ENCODE results near the gene PRR19. TPM values are rescaled to one million over a fixed set of nuclear protein-coding genes. Genes with fewer than 3 reads are reported as not detected.
"Not testable (repeated sequence)": the region's sequence is repeated elsewhere in the genome, so short reads cannot be mapped to it uniquely, and the experiment has no call there.

PRR19 gene
- total RNA-seq, 2 donors from 2014 or later: 0.64 to 1.0 TPM

- peaks cover 5% of the 10 kb centered on the region for H3K36me3 Mint-ChIP-seq
- H3K27ac Mint-ChIP-seq: peak within 1 kb of the TSS; percentile 73 to 96
- DNase-seq (ENCODE audit: low spot score): peak; percentile 99
- H3K4me3 Mint-ChIP-seq: peak within 1 kb of the TSS; percentile 94
- H3K4me1 Mint-ChIP-seq (ENCODE audit: low read depth in 2 of 2): peaks cover 25% of the 10 kb centered on the region in 2 donors
- no peaks in the 10 kb centered on the region for H3K9me3 Mint-ChIP-seq
- H3K27me3 Mint-ChIP-seq: peaks cover 7 to 10% of the 10 kb centered on the region in 2 donors
- ATAC-seq: peak; percentile 97
These were observed 23.5 kb downstream of the PRR19 start, which contains the start of gene MEGF8 for GRCh38 chr19:42325308-42325895. TSS of gene MEGF8 (plus strand) at chr19:42325635. CDS start at chr19:42326244, 609 bp downstream.

DNA sequence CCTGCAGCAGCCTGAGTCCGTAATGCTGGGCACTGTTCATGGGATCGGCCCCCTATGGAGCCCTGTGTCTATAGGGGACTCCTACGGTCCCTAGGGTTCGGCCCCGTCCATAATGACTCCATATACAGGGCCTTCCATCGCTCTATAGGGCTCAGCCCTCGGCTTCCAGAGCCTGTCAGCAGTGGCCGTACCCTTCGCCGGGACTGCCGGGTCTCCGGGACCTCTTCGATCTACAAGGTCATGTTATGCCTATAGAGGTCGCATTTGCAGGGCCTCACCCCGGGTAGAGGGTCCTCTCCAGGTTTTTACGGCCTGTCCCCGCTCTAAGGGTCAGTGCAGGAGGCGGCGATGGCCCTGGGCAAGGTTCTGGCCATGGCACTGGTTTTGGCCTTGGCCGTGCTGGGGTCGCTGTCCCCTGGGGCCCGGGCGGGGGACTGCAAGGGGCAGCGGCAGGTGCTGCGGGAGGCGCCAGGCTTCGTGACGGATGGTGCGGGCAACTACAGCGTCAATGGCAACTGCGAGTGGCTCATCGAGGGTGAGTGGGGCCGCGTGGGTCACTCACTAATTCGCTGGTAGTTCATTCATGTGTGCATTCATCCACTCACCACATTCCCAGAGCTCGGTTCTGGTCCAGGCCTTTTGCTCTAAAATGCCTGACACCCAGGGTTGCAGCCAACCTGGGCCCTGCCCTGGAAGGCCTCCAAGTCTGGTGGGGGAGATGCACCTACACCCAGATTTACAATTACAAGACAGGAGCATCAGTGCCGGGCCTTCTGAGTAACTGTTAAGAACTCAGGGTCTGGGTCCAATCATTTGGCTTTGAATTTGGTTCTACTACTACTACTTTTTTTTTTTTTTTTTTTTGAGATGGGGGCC lies 24.2 kb downstream of the PRR19 start:
- H3K36me3 Mint-ChIP-seq: peaks cover 5% of the 10 kb centered on the region
- H3K4me1 Mint-ChIP-seq (ENCODE audit: low read depth in 2 of 2): peaks cover 25% of the 10 kb centered on the region in 2 donors
- H3K4me3 Mint-ChIP-seq: peak overlapping the region; percentile 94
- peak overlapping the region; percentile 73 to 96 for H3K27ac Mint-ChIP-seq
- peaks cover 7 to 10% of the 10 kb centered on the region in 2 donors for H3K27me3 Mint-ChIP-seq
- ATAC-seq: peak; percentile 0 to 14
- DNase-seq (ENCODE audit: low spot score): no peak
- H3K9me3 Mint-ChIP-seq: no peaks in the 10 kb centered on the region

DNA sequence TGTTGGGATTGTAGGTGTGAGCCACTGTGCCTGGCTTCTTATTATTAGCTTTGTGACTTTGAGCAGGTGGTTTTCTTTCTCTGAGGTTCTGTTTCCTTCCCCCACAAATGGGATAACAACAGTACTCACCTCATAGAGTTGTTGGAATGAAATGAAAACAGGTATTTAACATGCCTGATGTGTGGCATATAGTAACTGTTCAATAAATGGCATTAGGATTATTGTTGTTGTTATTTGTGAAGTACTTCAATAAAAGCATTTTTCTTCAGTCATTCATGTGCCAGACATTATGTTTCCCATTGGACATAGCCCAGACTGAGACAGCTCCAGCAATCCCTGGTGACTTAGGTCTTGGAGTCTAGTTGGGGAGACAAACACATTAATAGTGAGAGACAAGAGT lies 25.0 kb downstream of the PRR19 start:
- H3K27ac Mint-ChIP-seq: no peak overlapping the region
- DNase-seq (ENCODE audit: low spot score) (no peak), ATAC-seq (no peak)
- no peaks in the 10 kb centered on the region for H3K9me3 Mint-ChIP-seq
- peaks cover 25% of the 10 kb centered on the region in 2 donors for H3K4me1 Mint-ChIP-seq (ENCODE audit: low read depth in 2 of 2)
- H3K4me3 Mint-ChIP-seq: peak overlapping the region; percentile 94
- H3K36me3 Mint-ChIP-seq: peaks cover 5% of the 10 kb centered on the region
- peaks cover 7 to 10% of the 10 kb centered on the region in 2 donors for H3K27me3 Mint-ChIP-seq

DNA sequence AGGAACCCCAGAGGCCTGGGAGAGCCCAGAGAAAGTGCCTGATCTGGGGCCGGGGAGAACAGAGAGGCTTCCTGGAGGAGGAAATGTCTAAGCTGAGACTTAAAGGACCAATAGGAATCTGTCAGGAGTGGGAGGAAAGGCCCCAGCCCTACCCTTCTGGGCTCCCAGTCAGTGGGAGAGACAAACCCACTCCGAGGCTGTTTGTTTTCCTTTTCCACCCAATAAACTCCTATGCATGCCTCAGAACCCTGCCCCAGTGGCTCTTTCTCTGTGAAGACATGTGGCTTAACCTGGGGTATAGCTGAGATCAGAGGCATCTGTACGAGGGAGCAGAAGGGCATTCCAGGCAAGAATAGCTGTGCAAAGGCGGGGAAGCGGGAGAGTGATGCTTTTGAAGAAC lies 25.4 kb downstream of the PRR19 start:
- H3K27me3 Mint-ChIP-seq: peaks cover 6 to 7% of the 10 kb centered on the region in 2 donors
- peaks cover 25% of the 10 kb centered on the region in 2 donors for H3K4me1 Mint-ChIP-seq (ENCODE audit: low read depth in 2 of 2)
- no peak for DNase-seq (ENCODE audit: low spot score)
- no peaks in the 10 kb centered on the region for H3K9me3 Mint-ChIP-seq
- no peak overlapping the region for H3K4me3 Mint-ChIP-seq
- H3K36me3 Mint-ChIP-seq: peaks cover 5% of the 10 kb centered on the region
- H3K27ac Mint-ChIP-seq: no peak overlapping the region
- no peak for ATAC-seq

DNA sequence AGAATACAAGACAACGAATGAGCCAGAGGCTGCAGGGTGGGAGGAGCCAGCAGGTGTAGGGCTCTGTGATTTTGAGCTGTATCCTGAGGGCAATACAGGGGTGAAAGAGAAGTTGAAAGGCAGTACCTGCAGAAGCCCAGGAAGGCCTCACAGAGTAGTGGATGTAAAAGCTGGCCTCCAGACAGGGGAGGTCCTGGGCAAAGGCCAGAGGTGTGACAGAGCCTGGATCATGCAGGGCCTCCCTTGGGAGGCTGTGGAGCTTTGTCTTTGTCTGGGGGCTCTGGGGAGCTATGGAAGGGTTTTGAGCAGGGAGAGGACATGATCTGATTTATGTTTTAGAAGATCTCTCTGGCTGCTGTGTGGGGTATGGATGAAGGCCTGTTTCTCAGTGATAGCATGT lies 26.2 kb downstream of the PRR19 start:
- no peak overlapping the region for H3K4me3 Mint-ChIP-seq
- DNase-seq (ENCODE audit: low spot score) (no peak), ATAC-seq (no peak)
- H3K36me3 Mint-ChIP-seq: peaks cover 5% of the 10 kb centered on the region
- H3K4me1 Mint-ChIP-seq (ENCODE audit: low read depth in 2 of 2): peaks cover 25% of the 10 kb centered on the region in 2 donors
- no peak overlapping the region for H3K27ac Mint-ChIP-seq
- H3K27me3 Mint-ChIP-seq: peaks cover 5 to 7% of the 10 kb centered on the region in 2 donors
- H3K9me3 Mint-ChIP-seq: no peaks in the 10 kb centered on the region

DNA sequence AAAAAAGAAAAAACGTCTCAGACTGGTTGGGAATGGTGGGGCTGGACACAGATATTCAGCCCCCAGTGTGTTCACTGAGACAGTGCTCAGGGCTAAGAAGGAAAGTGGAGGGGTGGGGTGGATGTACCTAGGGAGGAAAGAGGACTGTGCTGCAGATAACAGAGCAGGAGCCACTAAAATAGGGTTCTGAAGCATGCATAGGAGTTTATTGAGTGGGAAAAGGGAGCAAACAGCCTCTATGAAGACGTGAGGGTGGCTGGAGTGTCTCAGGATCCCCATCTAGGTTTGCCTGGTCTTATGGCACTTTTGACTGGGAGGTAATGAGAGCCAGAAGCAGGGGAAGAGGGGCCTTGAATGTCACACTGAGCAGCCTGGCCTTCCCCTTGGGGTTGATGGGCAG lies 26.9 kb downstream of the PRR19 start:
- Mint-ChIP-seq H3K27me3 (peaks cover 5 to 7% of the 10 kb centered on the region in 2 donors), H3K9me3 (no peaks in the 10 kb centered on the region), H3K27ac (no peak overlapping the region), H3K36me3 (peaks cover 5% of the 10 kb centered on the region), H3K4me1 (ENCODE audit: low read depth in 2 of 2) (peaks cover 25% of the 10 kb centered on the region in 2 donors), H3K4me3 (no peak overlapping the region)
- ATAC-seq (no peak), DNase-seq (ENCODE audit: low spot score) (no peak)

- Mint-ChIP-seq H3K9me3 (no peaks in the 10 kb centered on the region), H3K27ac (no peak overlapping the region), H3K27me3 (peaks cover 0 to under 1% of the 10 kb centered on the region in 2 donors), H3K4me1 (ENCODE audit: low read depth in 2 of 2) (peaks cover 18 to 19% of the 10 kb centered on the region in 2 donors), H3K4me3 (no peak overlapping the region), H3K36me3 (no peaks in the 10 kb centered on the region)
- no peak for DNase-seq (ENCODE audit: low spot score)
- no peak for ATAC-seq
These were observed 28.3 kb downstream of the PRR19 start for GRCh38 chr19:42330241-42330711.

GRCh38 chr19:42331333-42331732 lies 29.4 kb downstream of the PRR19 start:
- ATAC-seq; H3K36me3 Mint-ChIP-seq; DNase-seq (ENCODE audit: low spot score); H3K27ac Mint-ChIP-seq; H3K27me3 Mint-ChIP-seq; H3K4me3 Mint-ChIP-seq; H3K9me3 Mint-ChIP-seq: not testable (repeated sequence)
- H3K4me1 Mint-ChIP-seq (ENCODE audit: low read depth in 2 of 2): peaks cover 17 to 19% of the 10 kb centered on the region in 2 donors

DNA sequence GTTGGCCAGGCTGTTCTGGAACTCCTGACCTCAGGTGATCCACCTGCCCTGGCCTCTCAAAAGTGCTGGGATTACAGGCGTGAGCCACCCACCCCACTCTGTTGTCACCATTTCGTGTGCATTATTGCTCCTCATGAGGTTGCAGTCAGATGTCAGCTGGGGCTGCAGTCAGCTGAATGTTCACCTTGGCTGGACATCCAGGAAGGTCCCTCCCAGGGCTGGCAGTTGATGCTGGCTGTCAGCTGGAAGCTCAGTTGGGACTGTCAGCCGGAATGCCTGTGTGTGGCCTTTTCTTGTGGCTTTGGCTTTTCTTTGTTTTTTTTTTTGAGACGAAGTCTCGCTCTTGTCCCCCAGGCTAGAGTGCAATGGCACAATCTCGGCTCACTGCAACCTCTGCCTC lies 30.1 kb downstream of the PRR19 start:
- H3K4me3 Mint-ChIP-seq: no peak overlapping the region
- DNase-seq (ENCODE audit: low spot score): no peak
- H3K36me3 Mint-ChIP-seq: no peaks in the 10 kb centered on the region
- peaks cover 12 to 15% of the 10 kb centered on the region in 2 donors for H3K4me1 Mint-ChIP-seq (ENCODE audit: low read depth in 2 of 2)
- no peak overlapping the region for H3K27ac Mint-ChIP-seq
- H3K27me3 Mint-ChIP-seq: no peaks in the 10 kb centered on the region
- no peak for ATAC-seq
- H3K9me3 Mint-ChIP-seq: no peaks in the 10 kb centered on the region

- Mint-ChIP-seq H3K9me3 (no peaks in the 10 kb centered on the region), H3K4me3 (no peak overlapping the region), H3K27me3 (no peaks in the 10 kb centered on the region), H3K4me1 (ENCODE audit: low read depth in 2 of 2) (peaks cover 2 to 8% of the 10 kb centered on the region in 2 donors), H3K36me3 (no peaks in the 10 kb centered on the region), H3K27ac (no peak overlapping the region)
- ATAC-seq: no peak
- DNase-seq (ENCODE audit: low spot score): no peak
These were observed 31.1 kb downstream of the PRR19 start for GRCh38 chr19:42333018-42333417.

- peaks cover 0 to 2% of the 10 kb centered on the region in 2 donors for H3K4me1 Mint-ChIP-seq (ENCODE audit: low read depth in 2 of 2)
- H3K4me3 Mint-ChIP-seq: no peak overlapping the region
- no peak for ATAC-seq
- H3K9me3 Mint-ChIP-seq: no peaks in the 10 kb centered on the region
- DNase-seq (ENCODE audit: low spot score): no peak
- no peaks in the 10 kb centered on the region for H3K36me3 Mint-ChIP-seq
- H3K27ac Mint-ChIP-seq: no peak overlapping the region
- no peaks in the 10 kb centered on the region for H3K27me3 Mint-ChIP-seq
These were observed 32.2 kb downstream of the PRR19 start for GRCh38 chr19:42333975-42334696.

DNA sequence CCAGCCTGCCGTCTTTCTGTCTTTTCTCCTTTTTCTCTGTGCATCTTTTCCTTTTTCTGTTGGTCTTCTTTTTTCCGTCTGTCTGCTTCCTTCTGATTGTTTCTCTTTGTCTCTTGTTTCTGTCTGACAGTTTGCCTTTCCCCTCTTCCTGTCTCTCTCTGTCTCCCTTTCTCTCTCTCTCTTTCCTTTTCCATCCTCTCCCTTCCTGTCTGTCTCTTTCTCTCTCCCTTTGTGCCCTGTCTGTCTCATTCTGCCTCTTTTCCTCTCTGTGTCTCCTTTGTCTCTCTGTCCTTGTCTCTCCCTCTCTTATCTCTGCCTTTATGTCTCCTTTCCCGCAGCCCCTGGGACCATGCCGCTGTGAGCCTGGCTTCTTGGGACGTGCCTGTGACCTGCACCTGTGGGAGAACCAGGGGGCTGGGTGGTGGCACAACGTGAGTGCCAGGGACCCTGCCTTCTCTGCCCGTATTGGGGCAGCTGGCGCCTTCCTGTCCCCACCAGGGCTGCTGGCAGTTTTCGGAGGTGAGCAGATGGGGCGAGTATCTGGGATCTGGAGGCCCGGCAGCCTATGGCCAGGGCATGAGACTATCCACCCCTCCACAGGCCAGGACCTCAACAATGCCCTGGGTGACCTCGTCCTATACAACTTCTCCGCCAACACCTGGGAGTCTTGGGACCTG lies 32.9 kb downstream of the PRR19 start:
- no peaks in the 10 kb centered on the region for H3K36me3 Mint-ChIP-seq
- no peak overlapping the region for H3K27ac Mint-ChIP-seq
- ATAC-seq (no peak), DNase-seq (ENCODE audit: low spot score) (no peak)
- H3K4me3 Mint-ChIP-seq: no peak overlapping the region
- no peaks in the 10 kb centered on the region for H3K27me3 Mint-ChIP-seq
- no peaks in the 10 kb centered on the region for H3K9me3 Mint-ChIP-seq
- H3K4me1 Mint-ChIP-seq (ENCODE audit: low read depth in 2 of 2): no peaks in the 10 kb centered on the region

GRCh38 chr19:42335374-42335936 lies 33.5 kb downstream of the PRR19 start:
- H3K36me3 Mint-ChIP-seq: no peaks in the 10 kb centered on the region
- ATAC-seq (no peak), DNase-seq (ENCODE audit: low spot score) (no peak)
- H3K4me3 Mint-ChIP-seq: no peak overlapping the region
- H3K27me3 Mint-ChIP-seq: no peaks in the 10 kb centered on the region
- H3K27ac Mint-ChIP-seq: no peak overlapping the region
- H3K9me3 Mint-ChIP-seq: no peaks in the 10 kb centered on the region
- H3K4me1 Mint-ChIP-seq (ENCODE audit: low read depth in 2 of 2): no peaks in the 10 kb centered on the region
